HG03196 (cell line): ENCODE data around the gene NAA30.

Experiments used
- ATAC-seq: cut with Tn5 transposase; IDR thresholded peaks from one replicate; pipeline ENCODE4 v1.9.1; 2021; ENCODE audit not compliant: unreplicated experiment

NAA30 gene

GRCh38 chr14:57392830-57393229, 2.4 kb downstream of the NAA30 start:
- no peak for ATAC-seq

DNA sequence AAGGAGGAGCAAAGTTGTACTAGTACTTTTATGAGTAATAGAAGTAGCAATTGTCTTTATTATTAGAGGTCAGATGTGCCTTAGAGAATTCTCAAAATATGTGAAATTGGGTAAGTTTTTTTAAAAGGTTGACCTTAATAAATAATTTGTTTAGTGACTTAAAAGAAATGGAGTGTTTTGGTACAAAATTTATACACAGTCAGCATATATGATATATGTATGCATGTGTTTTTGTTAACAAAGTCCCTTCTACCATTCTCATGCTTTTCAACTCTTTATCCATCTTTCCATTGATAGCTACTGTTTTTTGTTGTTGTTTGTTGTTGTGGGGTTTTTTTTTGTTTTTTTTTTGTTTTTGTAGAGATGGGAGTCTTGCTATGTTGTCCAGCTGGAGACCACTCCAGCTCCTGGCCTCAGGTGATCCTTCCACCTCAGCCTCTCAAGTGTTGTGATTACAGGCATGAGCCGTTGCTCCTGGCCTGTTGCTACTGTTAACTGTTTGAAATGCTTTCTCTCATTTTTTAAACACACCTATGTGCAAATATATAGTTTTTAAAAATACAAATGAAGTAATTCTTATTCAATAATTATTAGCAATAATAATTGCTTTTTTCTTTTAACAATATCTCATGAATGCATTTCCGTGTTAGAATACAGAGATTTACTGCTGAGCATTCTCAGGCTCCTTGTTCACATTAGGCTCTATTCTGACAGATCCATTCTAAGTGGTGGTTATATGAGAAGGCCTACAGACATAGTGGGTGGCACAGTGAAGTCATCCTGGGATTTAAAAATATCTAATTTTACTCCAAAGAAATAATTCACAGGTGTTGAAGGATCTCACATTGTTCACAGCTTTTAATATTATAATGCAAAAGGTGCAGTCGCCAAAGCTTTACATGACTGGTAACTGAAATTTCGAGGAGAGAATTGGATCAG, 10.4 kb downstream of the NAA30 start:
- ATAC-seq, result no peak

- no peak for ATAC-seq
These were observed 11.1 kb downstream of the NAA30 start for GRCh38 chr14:57401501-57401900.

DNA sequence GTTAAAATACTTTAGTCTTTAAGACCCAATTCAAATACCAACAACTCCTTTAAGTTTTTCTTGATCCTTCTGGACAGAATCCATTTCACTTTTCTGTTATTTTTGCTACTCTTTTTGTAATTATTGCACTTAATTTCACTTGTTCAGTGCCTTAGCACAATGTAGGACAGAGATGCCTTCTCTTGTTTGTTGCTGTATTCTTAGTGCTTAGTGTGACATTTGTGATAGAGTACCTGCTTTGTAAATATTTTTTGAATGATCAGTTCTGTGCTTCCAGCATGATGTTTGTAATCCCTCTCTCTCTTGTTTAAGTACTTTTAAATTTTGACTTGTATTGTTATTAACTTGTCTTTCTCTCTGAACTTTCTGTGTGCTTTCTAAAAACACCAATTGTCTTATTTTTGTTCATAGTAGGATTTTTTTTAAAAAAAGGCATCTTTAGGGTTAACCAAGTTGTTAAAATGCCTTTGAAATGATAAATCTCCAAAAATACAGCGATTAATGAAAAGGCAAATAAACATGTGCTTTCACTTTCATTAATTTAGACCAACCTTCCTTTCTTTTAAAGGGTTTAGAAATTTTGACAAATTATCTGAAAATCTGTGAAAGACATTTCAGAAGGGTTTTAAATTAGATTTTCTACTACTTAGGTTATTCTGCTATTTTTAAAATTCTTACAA, 11.9 kb downstream of the NAA30 start:
- ATAC-seq, result no peak

- ATAC-seq, result no peak
These were observed 13.1 kb downstream of the NAA30 start for GRCh38 chr14:57403521-57403864.

DNA sequence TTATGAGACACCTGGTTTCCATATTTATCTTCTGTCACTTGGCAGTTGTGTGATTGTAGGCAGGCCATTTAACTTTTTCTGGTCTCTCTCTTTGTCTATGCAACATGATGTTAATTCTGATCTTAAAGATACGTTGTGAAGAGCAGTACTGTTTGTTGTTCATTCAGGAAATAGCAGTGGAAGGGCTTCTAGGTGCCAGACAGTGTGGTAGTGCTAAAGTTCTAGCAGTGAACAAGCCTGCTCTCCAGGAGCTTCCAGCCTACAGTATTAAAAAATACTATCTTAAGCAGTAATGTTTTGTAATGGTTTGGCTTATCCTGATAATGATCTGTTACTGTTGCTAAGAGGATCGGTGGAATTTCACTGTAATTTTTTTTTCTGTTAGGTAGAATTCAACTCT, 15.2 kb downstream of the NAA30 start:
- no peak for ATAC-seq

DNA sequence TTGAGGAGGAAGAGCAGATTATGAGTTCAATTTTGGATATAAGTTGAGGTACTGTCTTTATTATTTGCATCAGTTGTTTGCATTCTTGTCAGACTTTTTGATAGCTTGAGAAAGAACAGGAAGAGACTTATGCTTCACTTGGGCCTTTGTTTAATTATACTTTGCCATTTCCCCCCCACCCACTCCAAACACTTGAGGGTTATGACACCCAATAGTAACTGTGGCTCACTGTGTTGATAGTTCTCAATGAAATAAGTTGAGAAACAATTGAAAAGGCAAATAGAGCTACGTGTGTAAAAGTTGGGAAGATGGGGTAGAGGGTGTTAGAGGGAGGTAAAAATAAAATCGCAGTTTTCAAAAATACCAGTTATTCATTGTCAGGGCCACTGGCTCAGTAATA, 17.7 kb downstream of the NAA30 start:
- ATAC-seq, result no peak

- no peak for ATAC-seq
These were observed 18.2 kb downstream of the NAA30 start for GRCh38 chr14:57408634-57409033.

DNA sequence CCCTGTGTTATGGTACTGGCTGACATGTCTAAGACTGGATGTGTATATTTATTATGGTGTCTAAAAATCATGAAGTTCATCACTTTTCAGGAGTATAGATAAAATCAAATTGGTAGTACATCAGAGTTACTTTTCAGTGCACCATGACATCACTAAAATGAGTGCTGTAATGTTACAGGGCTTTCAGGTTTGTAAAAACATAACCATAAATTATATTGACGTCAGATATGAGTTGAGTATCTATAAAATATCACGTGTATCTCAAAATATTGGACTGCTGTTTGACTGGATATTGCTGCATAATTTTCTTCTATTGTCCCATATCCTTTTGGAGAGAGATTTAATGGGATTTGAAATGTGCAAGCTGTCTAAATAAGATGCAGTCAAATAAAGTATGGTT, 22.0 kb downstream of the NAA30 start:
- ATAC-seq, result no peak

DNA sequence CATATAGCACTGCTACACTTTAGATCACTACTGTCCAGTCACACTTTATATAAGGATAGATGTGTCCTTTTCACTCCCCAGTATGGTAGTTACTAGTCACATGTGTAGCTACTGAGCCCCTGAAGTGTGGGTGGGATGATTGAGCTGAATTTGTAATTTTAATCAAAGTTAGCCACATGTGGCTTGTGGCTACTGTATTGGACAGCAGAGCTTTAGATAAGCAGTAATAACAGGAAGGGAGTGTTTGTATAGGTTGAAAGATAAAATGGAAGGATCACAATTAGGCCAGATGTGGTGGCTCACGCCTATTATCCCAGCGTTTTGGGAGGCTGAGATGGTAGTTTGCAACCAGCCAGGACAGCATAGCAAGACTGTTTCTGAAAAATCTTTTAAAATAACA, 23.5 kb downstream of the NAA30 start:
- no peak for ATAC-seq

DNA sequence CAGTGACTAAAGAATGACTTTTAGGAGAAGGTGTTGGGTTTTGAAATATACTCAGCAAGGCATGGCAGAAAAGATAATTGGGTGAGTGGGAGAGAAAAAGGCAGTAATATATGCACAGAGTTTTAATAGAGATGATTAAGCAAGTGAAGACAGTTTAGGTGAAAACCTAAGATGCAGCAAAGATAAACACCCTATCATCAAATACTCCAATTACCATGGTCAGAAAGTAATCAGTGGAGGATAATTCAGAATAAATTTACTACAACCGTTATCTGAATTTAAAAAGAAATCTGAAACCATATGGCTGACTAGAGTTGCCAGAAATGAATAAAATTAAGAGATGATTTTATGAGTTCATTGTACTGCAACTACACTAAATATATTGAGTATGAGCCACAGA, 26.8 kb downstream of the NAA30 start:
- no peak for ATAC-seq

DNA sequence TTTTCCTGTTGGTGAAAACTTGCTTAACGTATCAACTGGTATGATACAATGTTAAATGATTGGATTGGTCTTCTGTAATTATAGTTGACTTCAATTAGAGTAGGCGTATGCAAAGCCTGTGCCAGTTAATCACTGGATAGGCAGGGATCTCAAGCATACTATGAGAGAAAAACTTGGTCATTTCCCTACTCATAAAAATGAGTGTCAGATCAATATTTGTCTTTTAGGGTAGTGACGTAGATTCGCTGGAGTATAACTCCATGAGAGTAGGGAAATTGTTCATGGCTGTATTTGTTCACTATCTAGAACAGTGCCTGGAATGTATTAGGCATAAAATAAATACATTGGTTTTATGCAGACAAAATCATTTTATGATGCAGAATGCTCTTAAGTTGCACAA, 28.6 kb downstream of the NAA30 start:
- ATAC-seq, result no peak

GRCh38 chr14:57420033-57420432, 29.6 kb downstream of the NAA30 start:
- no peak for ATAC-seq

- no peak for ATAC-seq
These were observed 30.6 kb downstream of the NAA30 start for GRCh38 chr14:57420986-57421385.

DNA sequence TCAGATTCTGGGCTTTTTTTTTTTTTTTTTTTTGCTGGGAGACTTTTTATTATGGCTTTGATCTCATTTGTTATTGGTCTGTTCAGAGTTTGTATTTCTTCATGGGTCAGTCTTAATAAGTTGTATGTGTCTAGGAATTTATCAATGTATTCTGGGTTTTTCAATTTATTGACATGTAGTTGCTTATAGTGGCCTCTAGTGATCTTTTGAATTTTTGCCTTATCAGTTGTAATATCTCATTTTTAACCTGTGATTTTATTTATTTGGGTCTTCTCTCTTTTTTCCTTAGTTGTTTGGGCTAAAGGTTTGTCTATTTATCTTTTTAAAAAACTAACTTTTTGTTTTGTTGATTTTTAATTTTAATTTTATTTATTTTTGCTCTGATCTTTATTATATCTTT, 45.5 kb downstream of the NAA30 start:
- ATAC-seq, result no peak

DNA sequence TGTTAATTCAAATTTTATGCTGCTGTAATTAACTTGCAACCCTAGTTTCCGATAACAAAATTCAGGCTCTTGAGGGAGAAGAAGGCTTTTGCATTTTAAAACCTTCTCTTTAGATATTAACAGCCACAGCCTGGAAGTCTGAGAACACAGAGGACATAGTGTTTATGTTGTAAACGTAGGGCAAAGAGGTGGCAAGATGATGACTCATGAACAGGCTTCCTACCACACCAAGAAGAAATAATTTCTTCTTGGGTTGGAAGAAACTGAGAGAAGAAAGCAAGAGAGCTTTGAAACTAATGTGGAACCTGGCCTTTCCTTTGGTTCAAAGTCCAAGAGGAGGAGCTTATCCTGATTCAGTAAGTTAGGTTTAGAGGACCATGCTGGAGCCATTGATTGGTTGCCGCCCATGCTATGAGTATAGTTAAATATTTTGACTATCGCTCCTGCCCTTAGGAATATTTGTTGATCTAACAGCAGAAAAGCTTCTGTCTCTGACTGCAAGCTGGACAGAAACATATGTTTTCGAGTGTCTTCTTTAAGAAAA, 71.5 kb downstream of the NAA30 start:
- no peak for ATAC-seq

DNA sequence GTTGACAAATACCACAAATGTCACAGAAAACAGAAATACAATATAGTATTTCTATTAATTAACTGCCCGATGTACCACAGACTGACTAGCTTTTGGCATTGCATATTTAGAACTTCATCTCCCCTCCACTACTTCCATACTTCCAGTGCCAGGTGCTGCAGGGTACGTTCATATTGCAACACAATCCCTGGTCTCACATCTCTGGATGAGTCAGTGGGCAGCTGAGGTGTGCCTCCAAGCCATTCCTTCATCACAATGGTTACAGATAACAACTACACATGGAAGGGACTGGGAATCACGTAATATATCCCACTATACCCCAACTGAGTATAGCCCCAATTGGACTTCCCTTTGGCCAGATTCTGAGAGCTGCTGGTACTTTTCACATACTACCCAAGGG, 72.2 kb downstream of the NAA30 start:
- no peak for ATAC-seq

GRCh38 chr14:57464008-57464730, 73.8 kb downstream of the NAA30 start:
- ATAC-seq, result peak; percentile 76
